Gastroesophageal sphincter (tissue), 3 donors: ENCODE data around the gene TMEM131.

Experiments
- CTCF ChIP-seq, 4 experiments: fragments of 200-600 bp in 2 of 4; fragments of 450-650 bp in 2 of 4; sonication (generic) in 1 of 4; IDR thresholded peaks; one replicate each; pipeline ENCODE4 v1.5.1; 2017 to 2019; ENCODE audit warnings: antibody characterized with exemption in 4 of 4, mild to moderate bottlenecking in 2 of 4, moderate library complexity in 2 of 4
- POLR2A ChIP-seq, 2 donors: fragments of 450-650 bp; IDR thresholded peaks; one replicate each; pipeline ENCODE4 v1.6.1; 2017; ENCODE audit warnings: antibody characterized with exemption in 2 of 2, mild to moderate bottlenecking in 2 of 2, moderate library complexity in 1 of 2

DNA sequence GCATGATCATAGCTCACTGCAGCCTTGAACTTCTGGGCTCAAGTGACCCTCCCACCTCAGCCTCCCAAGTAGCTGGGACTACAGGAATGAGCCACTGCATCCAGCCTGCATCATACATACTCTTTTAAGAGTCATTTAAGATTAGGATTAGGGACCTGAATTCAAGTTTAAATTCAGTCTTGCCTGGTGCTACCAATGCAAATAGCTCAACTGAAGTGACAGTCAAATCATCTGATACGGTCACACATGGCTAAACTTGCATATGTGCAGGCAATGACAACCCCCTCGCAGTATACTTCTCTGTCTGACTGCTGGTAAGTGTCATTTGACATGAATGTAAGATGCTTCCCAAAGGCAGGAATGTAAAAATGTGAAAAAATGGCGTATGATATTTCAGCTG, 31.8 kb upstream of the TMEM131 start:
- TF ChIP-seq POLR2A (IDR thresholded peaks at IDR 0.05) = no peak
- TF ChIP-seq CTCF (IDR thresholded peaks at IDR 0.05) = no peak
